Gastroesophageal sphincter (tissue), 4 donors: ENCODE data around the gene SIX2. TPM values are rescaled to one million over a fixed set of nuclear protein-coding genes. Genes with fewer than 3 reads are reported as not detected.
"Not testable (repeated sequence)": the region's sequence is repeated elsewhere in the genome, so short reads cannot be mapped to it uniquely, and the experiment has no call there.

Experiments
- ATAC-seq: fragments of 150-250 bp; one replicate; pipeline ENCODE4 v1.9.1; 2016; ENCODE audit warnings: mild to moderate bottlenecking, moderate library complexity
- H3K27ac ChIP-seq, 4 donors: fragments of 200-600 bp; sonication (generic) in 3 of 4; 1 replicate in 3 of 4; 2 replicates in 1 of 4; pipeline ENCODE4 v1.5.1; 2016 to 2019
- H3K27me3 ChIP-seq: fragments of 200-600 bp; sonication (generic); one replicate; pipeline ENCODE4 v1.5.1; 2019
- H3K36me3 ChIP-seq, 2 donors: fragments of 200-600 bp; sonication (generic); one replicate each; pipeline ENCODE4 v1.5.1; 2019; ENCODE audit warnings: control low read depth in 1 of 2
- H3K4me1 ChIP-seq, 3 donors: fragments of 200-600 bp; sonication (generic); 1 replicate in 2 of 3; 2 replicates in 1 of 3; pipeline ENCODE4 v1.5.1; 2016 to 2019; ENCODE audit warnings: control low read depth in 2 of 3
- H3K4me3 ChIP-seq, 2 donors: fragments of 200-600 bp; sonication (generic); one replicate each; pipeline ENCODE4 v1.5.1; 2019; ENCODE audit warnings: mild to moderate bottlenecking in 1 of 2, moderate library complexity in 1 of 2
- H3K9me3 ChIP-seq, 3 donors: fragments of 200-600 bp; sonication (generic); one replicate each; pipeline ENCODE4 v1.5.1; 2017 to 2019; ENCODE audit warnings: control low read depth in 2 of 3
- CTCF ChIP-seq, 4 experiments: fragments of 200-600 bp in 2 of 4; fragments of 450-650 bp in 2 of 4; sonication (generic) in 1 of 4; IDR thresholded peaks; one replicate each; pipeline ENCODE4 v1.5.1; 2017 to 2019; ENCODE audit warnings: antibody characterized with exemption in 4 of 4, mild to moderate bottlenecking in 2 of 4, moderate library complexity in 2 of 4
- EP300 ChIP-seq: sonication (generic); formaldehyde crosslinking; IDR thresholded peaks from one replicate; pipeline ENCODE4 v1.6.1; 2017; ENCODE audit warnings: antibody characterized with exemption, mild to moderate bottlenecking
- POLR2A ChIP-seq, 2 donors: fragments of 450-650 bp; IDR thresholded peaks; one replicate each; pipeline ENCODE4 v1.6.1; 2017; ENCODE audit warnings: antibody characterized with exemption in 2 of 2, mild to moderate bottlenecking in 2 of 2, moderate library complexity in 1 of 2
- POLR2AphosphoS5 ChIP-seq: sonication (generic); formaldehyde crosslinking; IDR thresholded peaks from one replicate; pipeline ENCODE4 v1.6.1; 2017; ENCODE audit warnings: antibody characterized with exemption
- WGBS, 2 donors: methylation state at CpG; one replicate each; pipeline ENCODE4 v1.1.5; 2018; ENCODE audit warnings: low coverage in 1 of 2; 5-methylcytosine and 5-hydroxymethylcytosine counted together
- total RNA-seq, 4 donors: library from RNA; depleted of rRNA; stranded (reverse); fragments of >200 nt; gene quantifications; one replicate each; pipeline ENCODE4 v1.1.0, GENCODE V29; 2016

SIX2 gene
- total RNA-seq, 4 donors from 2014 or later = 1.2 to 1.7 (median 1.5) TPM; not detected in 1

- no peak for TF ChIP-seq CTCF (IDR thresholded peaks at IDR 0.05)
- H3K4me3 ChIP-seq = no peak overlapping the region
- no peak overlapping the region for H3K27ac ChIP-seq
- WGBS, 2 donors = 28 to 36% methylated on average over 6 of the region's 6 CpGs
- H3K4me1 ChIP-seq = no peaks in the 10 kb centered on the region
- no peaks in the 10 kb centered on the region for H3K36me3 ChIP-seq
- peaks cover 12% of the 10 kb centered on the region for H3K27me3 ChIP-seq
- ATAC-seq = no peak
- no peaks in the 10 kb centered on the region for H3K9me3 ChIP-seq
Measured at GRCh38 chr2:45043174-45043573, 33.9 kb upstream of the SIX2 start.

- no peak for TF ChIP-seq CTCF (IDR thresholded peaks at IDR 0.05)
- no peak for TF ChIP-seq EP300
- TF ChIP-seq POLR2AphosphoS5 = no peak
- no peak for TF ChIP-seq POLR2A (IDR thresholded peaks at IDR 0.05)
- Histone ChIP-seq H3K27ac (no peak overlapping the region), H3K4me1 (no peaks in the 10 kb centered on the region), H3K4me3 (no peak overlapping the region), H3K27me3 (peaks cover 12% of the 10 kb centered on the region), H3K9me3 (no peaks in the 10 kb centered on the region), H3K36me3 (no peaks in the 10 kb centered on the region)
- no peak for ATAC-seq
- WGBS, 2 donors = 74 to 80% methylated on average over 2 of the region's 2 CpGs
Measured at GRCh38 chr2:45042401-45042800, 33.1 kb upstream of the SIX2 start.

GRCh38 chr2:45040786-45041185, 31.5 kb upstream of the SIX2 start:
- Histone ChIP-seq H3K4me3 (no peak overlapping the region), H3K9me3 (no peaks in the 10 kb centered on the region), H3K36me3 (no peaks in the 10 kb centered on the region), H3K4me1 (no peaks in the 10 kb centered on the region), H3K27me3 (peaks cover 12% of the 10 kb centered on the region), H3K27ac (no peak overlapping the region)
- TF ChIP-seq CTCF (IDR thresholded peaks at IDR 0.05) (no peak), POLR2A (IDR thresholded peaks at IDR 0.05) (no peak), EP300 (no peak), POLR2AphosphoS5 (no peak)
- no peak for ATAC-seq

- not testable (repeated sequence) for H3K4me1 ChIP-seq, H3K9me3 ChIP-seq
- 40 to 67% methylated on average over 3 to 5 of the region's 5 CpGs for WGBS, 2 donors
Measured at GRCh38 chr2:45039804-45040203, 30.6 kb upstream of the SIX2 start.

GRCh38 chr2:45038861-45039260, 29.6 kb upstream of the SIX2 start:
- H3K36me3 ChIP-seq, ATAC-seq, H3K4me1 ChIP-seq, H3K27ac ChIP-seq, H3K9me3 ChIP-seq, H3K4me3 ChIP-seq, H3K27me3 ChIP-seq: not testable (repeated sequence)
- 60 to 62% methylated on average over 2 to 5 of the region's 5 CpGs for WGBS, 2 donors

More at GRCh38 chr2:45039804-45040203, 30.6 kb upstream of the SIX2 start:
- H3K27me3 ChIP-seq = peaks cover 10% of the 10 kb centered on the region
- not testable (repeated sequence) for H3K27ac ChIP-seq, H3K36me3 ChIP-seq, H3K4me3 ChIP-seq, ATAC-seq

- no peak for ATAC-seq
- H3K36me3 ChIP-seq = no peaks in the 10 kb centered on the region
- H3K9me3 ChIP-seq = no peaks in the 10 kb centered on the region
- no peaks in the 10 kb centered on the region for H3K4me1 ChIP-seq
- TF ChIP-seq POLR2AphosphoS5 = no peak
- TF ChIP-seq POLR2A (IDR thresholded peaks at IDR 0.05) = no peak
- TF ChIP-seq CTCF (IDR thresholded peaks at IDR 0.05) = no peak
- no peak for TF ChIP-seq EP300
- H3K27ac ChIP-seq = no peak overlapping the region
- H3K4me3 ChIP-seq = no peak overlapping the region
- H3K27me3 ChIP-seq = peaks cover 10% of the 10 kb centered on the region
- 87 to 100% methylated on average over 1 to 4 of the region's 4 CpGs for WGBS, 2 donors
Measured at GRCh38 chr2:45033302-45033701, 24.1 kb upstream of the SIX2 start.
